ENCODE data around the gene DCAF12.

- TF ChIP-seq, protein P1, sequence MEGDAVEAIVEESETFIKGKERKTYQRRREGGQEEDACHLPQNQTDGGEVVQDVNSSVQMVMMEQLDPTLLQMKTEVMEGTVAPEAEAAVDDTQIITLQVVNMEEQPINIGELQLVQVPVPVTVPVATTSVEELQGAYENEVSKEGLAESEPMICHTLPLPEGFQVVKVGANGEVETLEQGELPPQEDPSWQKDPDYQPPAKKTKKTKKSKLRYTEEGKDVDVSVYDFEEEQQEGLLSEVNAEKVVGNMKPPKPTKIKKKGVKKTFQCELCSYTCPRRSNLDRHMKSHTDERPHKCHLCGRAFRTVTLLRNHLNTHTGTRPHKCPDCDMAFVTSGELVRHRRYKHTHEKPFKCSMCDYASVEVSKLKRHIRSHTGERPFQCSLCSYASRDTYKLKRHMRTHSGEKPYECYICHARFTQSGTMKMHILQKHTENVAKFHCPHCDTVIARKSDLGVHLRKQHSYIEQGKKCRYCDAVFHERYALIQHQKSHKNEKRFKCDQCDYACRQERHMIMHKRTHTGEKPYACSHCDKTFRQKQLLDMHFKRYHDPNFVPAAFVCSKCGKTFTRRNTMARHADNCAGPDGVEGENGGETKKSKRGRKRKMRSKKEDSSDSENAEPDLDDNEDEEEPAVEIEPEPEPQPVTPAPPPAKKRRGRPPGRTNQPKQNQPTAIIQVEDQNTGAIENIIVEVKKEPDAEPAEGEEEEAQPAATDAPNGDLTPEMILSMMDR (IDR thresholded peaks at IDR 0.05): no peak
- TF ChIP-seq POLR2A (IDR thresholded peaks at IDR 0.05) (no peak), EP300 (IDR thresholded peaks at IDR 0.05) (no peak), POLR2AphosphoS5 (IDR thresholded peaks at IDR 0.05) (no peak)
Measured at GRCh38 chr9:34045903-34046302, 80.6 kb downstream of the DCAF12 start.
